Vagina (tissue), 2 donors: ENCODE results near the gene GABARAPL2. TPM values are rescaled to one million over a fixed set of nuclear protein-coding genes. Genes with fewer than 3 reads are reported as not detected.
"Not testable (repeated sequence)": the region's sequence is repeated elsewhere in the genome, so short reads cannot be mapped to it uniquely, and the experiment has no call there.

Experiments used
- DNase-seq, 2 donors: peaks; one replicate each; pipeline ENCODE4 v3.0.0-alpha.2; 2017; ENCODE audit errors: extremely low spot score in 2 of 2
- H3K27ac ChIP-seq: fragments of 200-600 bp; sonication (generic); one replicate; pipeline ENCODE4 v1.5.1; 2019
- H3K27me3 ChIP-seq: fragments of 200-600 bp; sonication (generic); one replicate; pipeline ENCODE4 v1.5.1; 2019
- H3K36me3 ChIP-seq, 2 donors: fragments of 200-600 bp; sonication (generic); one replicate each; pipeline ENCODE4 v1.5.1; 2017 to 2019
- H3K4me1 ChIP-seq: fragments of 200-600 bp; sonication (generic); one replicate; pipeline ENCODE4 v1.5.1; 2019
- H3K4me3 ChIP-seq, 2 donors: fragments of 200-600 bp; sonication (generic); 1 replicate in 1 of 2; 2 replicates in 1 of 2; pipeline ENCODE4 v1.5.1; 2016 to 2019
- H3K9me3 ChIP-seq: fragments of 200-600 bp; sonication (generic); one replicate; pipeline ENCODE4 v1.5.1; 2019
- POLR2A ChIP-seq, 2 donors: fragments of 450-650 bp; IDR thresholded peaks; one replicate each; pipeline ENCODE4 v1.6.1; 2017; ENCODE audit warnings: antibody characterized with exemption in 2 of 2, mild to moderate bottlenecking in 2 of 2, moderate library complexity in 2 of 2
- POLR2AphosphoS5 ChIP-seq, 2 donors: sonication (generic); formaldehyde crosslinking; IDR thresholded peaks; one replicate each; pipeline ENCODE4 v1.9.0; 2017; ENCODE audit warnings: antibody characterized with exemption in 2 of 2, mild to moderate bottlenecking in 2 of 2, low read depth in 1 of 2; ENCODE audit not compliant: insufficient read depth in 1 of 2
- intact Hi-C: fragments of 100-400 bp; cut with DNase I; formaldehyde crosslinking; loops from one replicate; pipeline ENCODE4 v1.15.1; 2023
- total RNA-seq: library from RNA; depleted of rRNA; stranded (reverse); fragments of >200 nt; gene quantifications from one replicate; pipeline ENCODE4 v1.2.3, GENCODE V29; 2016
- TF ChIP-seq, protein P1 (sequence below), 3 experiments: fragments of 450-650 bp in 2 of 3; fragments of 200-600 bp in 1 of 3; sonication (generic) in 1 of 3; IDR thresholded peaks; one replicate each; pipeline ENCODE4 v1.5.1; 2017 to 2019; ENCODE audit warnings: antibody characterized with exemption in 3 of 3, mild to moderate bottlenecking in 2 of 3, moderate library complexity in 2 of 3

The GABARAPL2 gene
- total RNA-seq, 1 donor from 2014 or later: 86.4 TPM

DNA sequence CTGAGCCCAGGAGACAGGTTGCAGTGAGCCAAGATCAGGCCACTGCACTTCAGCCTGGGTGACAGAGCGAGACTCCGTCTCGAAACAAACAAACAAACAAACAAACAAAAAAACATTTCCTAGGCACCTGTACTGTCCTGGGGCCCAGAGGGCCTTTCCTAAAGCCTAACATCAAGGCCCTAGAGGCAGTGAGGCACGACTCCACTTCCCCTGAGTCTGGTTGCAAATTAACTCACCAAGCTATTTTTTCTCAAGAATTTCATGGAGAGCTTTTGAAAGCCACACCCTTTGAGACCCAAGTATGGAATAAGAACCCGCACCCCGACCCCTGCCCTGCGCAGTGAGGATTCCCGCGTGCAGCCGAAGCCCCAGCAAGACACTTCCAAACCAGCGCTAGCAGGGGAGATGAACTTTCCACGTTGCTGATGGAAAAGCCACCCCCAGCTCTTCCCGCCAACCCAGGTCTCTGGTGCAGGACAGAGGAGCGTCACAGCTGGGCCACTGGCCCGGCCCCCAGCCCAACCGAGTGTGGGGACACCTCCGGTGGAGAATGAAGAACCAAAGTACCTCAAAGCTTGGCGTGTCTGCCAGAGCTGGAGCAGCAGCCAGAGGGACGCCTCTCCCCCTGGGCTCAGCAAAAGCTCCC, 31.5 kb upstream of the GABARAPL2 start:
- H3K27me3 ChIP-seq: no peaks in the 10 kb centered on the region
- no peak overlapping the region for H3K4me3 ChIP-seq
- no peaks in the 10 kb centered on the region for H3K36me3 ChIP-seq
- no peaks in the 10 kb centered on the region for H3K4me1 ChIP-seq
- no peak for DNase-seq
- TF ChIP-seq, protein P1, sequence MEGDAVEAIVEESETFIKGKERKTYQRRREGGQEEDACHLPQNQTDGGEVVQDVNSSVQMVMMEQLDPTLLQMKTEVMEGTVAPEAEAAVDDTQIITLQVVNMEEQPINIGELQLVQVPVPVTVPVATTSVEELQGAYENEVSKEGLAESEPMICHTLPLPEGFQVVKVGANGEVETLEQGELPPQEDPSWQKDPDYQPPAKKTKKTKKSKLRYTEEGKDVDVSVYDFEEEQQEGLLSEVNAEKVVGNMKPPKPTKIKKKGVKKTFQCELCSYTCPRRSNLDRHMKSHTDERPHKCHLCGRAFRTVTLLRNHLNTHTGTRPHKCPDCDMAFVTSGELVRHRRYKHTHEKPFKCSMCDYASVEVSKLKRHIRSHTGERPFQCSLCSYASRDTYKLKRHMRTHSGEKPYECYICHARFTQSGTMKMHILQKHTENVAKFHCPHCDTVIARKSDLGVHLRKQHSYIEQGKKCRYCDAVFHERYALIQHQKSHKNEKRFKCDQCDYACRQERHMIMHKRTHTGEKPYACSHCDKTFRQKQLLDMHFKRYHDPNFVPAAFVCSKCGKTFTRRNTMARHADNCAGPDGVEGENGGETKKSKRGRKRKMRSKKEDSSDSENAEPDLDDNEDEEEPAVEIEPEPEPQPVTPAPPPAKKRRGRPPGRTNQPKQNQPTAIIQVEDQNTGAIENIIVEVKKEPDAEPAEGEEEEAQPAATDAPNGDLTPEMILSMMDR (IDR thresholded peaks at IDR 0.05): no peak
- no peak for TF ChIP-seq POLR2AphosphoS5 (IDR thresholded peaks at IDR 0.05; ENCODE audit: insufficient read depth in 1 of 2, low read depth in 1 of 2)
- no peaks in the 10 kb centered on the region for H3K9me3 ChIP-seq
- intact Hi-C loops: no loop called here
- no peak overlapping the region for H3K27ac ChIP-seq

GRCh38 chr16:75535211-75535843, 30.9 kb upstream of the GABARAPL2 start:
- H3K27me3 ChIP-seq: no peaks in the 10 kb centered on the region
- H3K36me3 ChIP-seq: no peaks in the 10 kb centered on the region
- H3K4me1 ChIP-seq: no peaks in the 10 kb centered on the region
- no peak overlapping the region for H3K4me3 ChIP-seq
- no peaks in the 10 kb centered on the region for H3K9me3 ChIP-seq
- TF ChIP-seq POLR2A (IDR thresholded peaks at IDR 0.05) (no peak), POLR2AphosphoS5 (IDR thresholded peaks at IDR 0.05; ENCODE audit: insufficient read depth in 1 of 2, low read depth in 1 of 2) (no peak)
- no peak overlapping the region for H3K27ac ChIP-seq
- DNase-seq: no peak
- intact Hi-C loops: no loop called here

DNA sequence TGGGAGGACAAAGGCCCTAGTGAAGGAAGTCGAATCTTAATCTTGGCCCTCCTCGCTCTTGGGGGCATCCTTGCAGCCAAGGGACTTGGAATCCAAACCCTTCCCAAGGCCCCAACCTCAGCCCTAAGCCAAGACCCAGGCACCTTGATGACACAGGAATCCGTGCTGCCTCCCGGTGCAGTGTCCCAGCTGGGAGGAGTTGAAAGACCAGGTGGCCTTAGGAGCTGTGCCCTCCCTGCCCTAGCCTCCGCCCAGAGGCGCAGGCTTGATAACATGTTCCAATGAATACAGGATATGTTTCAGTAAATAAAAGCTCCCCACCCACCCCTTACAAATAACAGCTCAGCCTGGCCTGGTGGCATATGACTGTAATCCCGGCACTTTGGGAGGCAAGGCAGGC, 30.3 kb upstream of the GABARAPL2 start, which contains the start of gene CHST5:
Gene CHST5, minus strand, starts transcription at position 208 of the 400 bp plus-strand sequence. CDS start 5,724 bp downstream, outside the sequence.
- Histone ChIP-seq H3K36me3 (no peaks in the 10 kb centered on the region), H3K4me3 (no peak within 1 kb of the TSS), H3K9me3 (no peaks in the 10 kb centered on the region), H3K27ac (no peak within 1 kb of the TSS), H3K27me3 (no peaks in the 10 kb centered on the region), H3K4me1 (no peaks in the 10 kb centered on the region)
- intact Hi-C loops: no loop called here
- no peak for TF ChIP-seq POLR2AphosphoS5 (IDR thresholded peaks at IDR 0.05; ENCODE audit: insufficient read depth in 1 of 2, low read depth in 1 of 2)
- TF ChIP-seq, protein P1 (IDR thresholded peaks at IDR 0.05): no peak
- TF ChIP-seq POLR2A (IDR thresholded peaks at IDR 0.05): no peak
- no peak for DNase-seq

DNA sequence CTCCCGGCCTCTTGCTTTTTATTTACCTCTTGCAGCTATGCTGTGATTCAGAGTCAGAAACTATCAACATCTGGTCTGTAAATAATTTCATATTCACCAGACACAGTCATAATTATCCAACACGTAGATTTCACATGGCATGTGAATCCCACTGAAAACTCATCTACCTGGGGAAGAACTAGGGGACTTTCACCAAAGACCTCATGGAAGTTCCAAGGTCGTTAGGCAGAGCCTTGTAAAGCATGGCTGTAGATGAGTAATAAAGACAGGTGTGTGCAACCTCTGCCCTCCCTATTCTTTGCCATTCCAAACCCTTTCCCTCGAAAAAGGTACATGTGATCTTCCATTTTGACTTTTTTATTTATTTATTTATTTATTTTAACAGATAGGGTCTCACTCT, 28.4 kb upstream of the GABARAPL2 start:
- no peak for DNase-seq
- Histone ChIP-seq H3K36me3 (no peaks in the 10 kb centered on the region), H3K4me3 (no peak overlapping the region), H3K4me1 (no peaks in the 10 kb centered on the region), H3K27ac (no peak overlapping the region), H3K9me3 (no peaks in the 10 kb centered on the region), H3K27me3 (no peaks in the 10 kb centered on the region)
- intact Hi-C loops: no loop called here
- TF ChIP-seq POLR2A (IDR thresholded peaks at IDR 0.05): no peak
- TF ChIP-seq POLR2AphosphoS5 (IDR thresholded peaks at IDR 0.05; ENCODE audit: insufficient read depth in 1 of 2, low read depth in 1 of 2): no peak
- TF ChIP-seq, protein P1 (IDR thresholded peaks at IDR 0.05): no peak

- intact Hi-C loops, H3K9me3 ChIP-seq, H3K27me3 ChIP-seq, H3K4me3 ChIP-seq, H3K36me3 ChIP-seq, H3K4me1 ChIP-seq, DNase-seq, H3K27ac ChIP-seq: not testable (repeated sequence)
Measured at GRCh38 chr16:75538882-75539565, 27.2 kb upstream of the GABARAPL2 start.

- DNase-seq: no peak
- intact Hi-C loops: no loop called here
- Histone ChIP-seq H3K27me3 (no peaks in the 10 kb centered on the region), H3K27ac (no peak overlapping the region), H3K9me3 (no peaks in the 10 kb centered on the region), H3K4me1 (no peaks in the 10 kb centered on the region), H3K4me3 (no peak overlapping the region), H3K36me3 (peaks cover 0 to 10% of the 10 kb centered on the region in 2 donors)
- TF ChIP-seq, protein P1 (IDR thresholded peaks at IDR 0.05): no peak
Measured at GRCh38 chr16:75541236-75541635, 24.9 kb upstream of the GABARAPL2 start.

DNA sequence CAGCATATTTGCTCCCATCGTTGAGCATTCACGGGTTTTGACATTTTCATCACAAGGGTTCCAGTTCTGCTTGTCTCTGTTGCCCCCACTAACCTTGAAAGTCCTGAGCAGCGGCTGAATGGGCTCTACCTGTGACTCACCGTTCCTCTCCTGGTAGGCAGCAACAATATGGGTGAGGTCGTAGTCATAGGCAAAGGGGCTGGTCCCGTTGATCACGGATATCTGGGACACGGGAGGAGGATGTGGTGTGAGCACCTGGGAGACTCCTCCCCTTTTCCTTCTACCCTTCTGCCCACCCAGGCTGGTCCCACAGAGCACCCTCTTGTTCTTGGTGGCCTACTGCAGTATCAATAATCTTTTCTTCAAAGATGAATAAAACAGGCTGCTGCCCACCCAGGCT, 23.7 kb upstream of the GABARAPL2 start:
- H3K27ac ChIP-seq, H3K4me1 ChIP-seq, H3K9me3 ChIP-seq, DNase-seq, H3K36me3 ChIP-seq, H3K4me3 ChIP-seq, H3K27me3 ChIP-seq, intact Hi-C loops: not testable (repeated sequence)

GRCh38 chr16:75545879-75546278, 20.3 kb upstream of the GABARAPL2 start:
- H3K36me3 ChIP-seq, H3K27me3 ChIP-seq, DNase-seq, H3K9me3 ChIP-seq, H3K4me1 ChIP-seq, H3K4me3 ChIP-seq, H3K27ac ChIP-seq, intact Hi-C loops: not testable (repeated sequence)
